Upper lobe of left lung (tissue), 6 donors: ENCODE results near the gene PTGFR. TPM values are rescaled to one million over a fixed set of nuclear protein-coding genes. Genes with fewer than 3 reads are reported as not detected.

Experiments
- ATAC-seq, 2 donors: fragments of 200-7000 bp; cut with Tn5 transposase; one replicate each; pipeline ENCODE4 v1.9.1; 2022; ENCODE audit warnings: mild to moderate bottlenecking in 2 of 2, moderate library complexity in 2 of 2; ENCODE audit not compliant: low FRiP score in 2 of 2
- DNase-seq, 2 donors: peaks; one replicate each; pipeline ENCODE4 v3.0.0-alpha.2; 2019 to 2020
- H3K27ac ChIP-seq, 4 donors: fragments of 200-600 bp; sonication (generic); one replicate each; pipeline ENCODE4 v1.5.1; 2016 to 2019
- H3K27me3 ChIP-seq, 4 donors: fragments of 200-600 bp; sonication (generic); one replicate each; pipeline ENCODE4 v1.5.1; 2017 to 2019
- H3K36me3 ChIP-seq, 4 donors: fragments of 200-600 bp; sonication (generic); one replicate each; pipeline ENCODE4 v1.5.1; 2016 to 2019
- H3K4me1 ChIP-seq, 4 donors: fragments of 200-600 bp; sonication (generic); one replicate each; pipeline ENCODE4 v1.5.1; 2018 to 2019
- H3K4me3 ChIP-seq, 4 donors: fragments of 200-600 bp; sonication (generic); one replicate each; pipeline ENCODE4 v1.5.1; 2017 to 2019; ENCODE audit warnings: mild to moderate bottlenecking in 2 of 4, moderate library complexity in 1 of 4
- H3K9me3 ChIP-seq, 4 donors: fragments of 200-600 bp; sonication (generic); one replicate each; pipeline ENCODE4 v1.5.1; 2018 to 2019
- EP300 ChIP-seq, 4 donors: sonication (generic); formaldehyde crosslinking; IDR thresholded peaks; one replicate each; pipeline ENCODE4 v1.5.1; 2017; ENCODE audit warnings: antibody characterized with exemption in 4 of 4, control low read depth in 2 of 4
- POLR2A ChIP-seq, 4 donors: fragments of 450-650 bp; IDR thresholded peaks; one replicate each; pipeline ENCODE4 v1.5.1; 2016 to 2017; ENCODE audit warnings: antibody characterized with exemption in 4 of 4, mild to moderate bottlenecking in 2 of 4
- POLR2AphosphoS5 ChIP-seq, 2 donors: sonication (generic); formaldehyde crosslinking; IDR thresholded peaks; one replicate each; pipeline ENCODE4 v1.5.1; 2017; ENCODE audit warnings: antibody characterized with exemption in 2 of 2
- WGBS, 2 donors: methylation state at CpG; one replicate each; pipeline ENCODE4 v1.1.5; 2017 to 2018; 5-methylcytosine and 5-hydroxymethylcytosine counted together
- total RNA-seq, 6 donors: library from RNA; depleted of rRNA in 4 of 6; stranded (reverse); fragments of >200 nt in 4 of 6; gene quantifications; one replicate each; pipeline versions ENCODE4 v1.1.0 to v1.2.1, GENCODE V29; 2016 to 2021
- TF ChIP-seq, protein P1 (sequence below), 6 experiments: fragments of 450-650 bp in 4 of 6; fragments of 200-600 bp in 2 of 6; sonication (generic) in 2 of 6; IDR thresholded peaks; one replicate each; pipeline ENCODE4 v1.5.1; 2016 to 2019; ENCODE audit warnings: antibody characterized with exemption in 6 of 6
- donor health status: DM: no; HTN: no; CAD: no; lungs with moderate emphysema.
- donor health status: DM: no; HTN: yes; CAD: no; lungs with severe emphysema.

The PTGFR gene
- total RNA-seq, 6 donors from 2014 or later = 0.78 to 4.7 (median 2.2) TPM

DNA sequence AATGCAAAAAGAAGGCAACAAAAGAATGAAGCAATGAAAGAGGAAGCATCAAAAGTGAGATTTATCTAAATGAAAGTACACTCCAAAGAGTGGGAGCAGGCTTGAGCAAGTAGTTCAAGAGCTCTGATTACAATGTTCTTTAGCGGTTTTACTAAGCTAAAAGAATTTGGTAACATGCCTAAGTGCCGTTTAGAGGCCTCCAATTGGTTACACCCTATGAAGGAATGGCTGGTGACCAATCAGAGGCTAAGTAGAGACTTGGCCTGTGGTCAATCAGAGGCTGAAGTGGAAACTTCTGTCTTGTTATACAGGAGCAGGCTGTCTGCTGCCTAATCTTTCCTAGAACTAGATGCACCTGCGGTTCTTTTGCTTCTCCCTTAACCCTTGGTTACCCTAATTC is 59.1 kb downstream of the PTGFR start:
- no peak for ATAC-seq
- WGBS, 2 donors = 53 to 62% methylated on average over 3 of the region's 3 CpGs
- TF ChIP-seq EP300 (IDR thresholded peaks at IDR 0.05) = no peak
- TF ChIP-seq POLR2AphosphoS5 (IDR thresholded peaks at IDR 0.05) = no peak
- TF ChIP-seq, protein P1, sequence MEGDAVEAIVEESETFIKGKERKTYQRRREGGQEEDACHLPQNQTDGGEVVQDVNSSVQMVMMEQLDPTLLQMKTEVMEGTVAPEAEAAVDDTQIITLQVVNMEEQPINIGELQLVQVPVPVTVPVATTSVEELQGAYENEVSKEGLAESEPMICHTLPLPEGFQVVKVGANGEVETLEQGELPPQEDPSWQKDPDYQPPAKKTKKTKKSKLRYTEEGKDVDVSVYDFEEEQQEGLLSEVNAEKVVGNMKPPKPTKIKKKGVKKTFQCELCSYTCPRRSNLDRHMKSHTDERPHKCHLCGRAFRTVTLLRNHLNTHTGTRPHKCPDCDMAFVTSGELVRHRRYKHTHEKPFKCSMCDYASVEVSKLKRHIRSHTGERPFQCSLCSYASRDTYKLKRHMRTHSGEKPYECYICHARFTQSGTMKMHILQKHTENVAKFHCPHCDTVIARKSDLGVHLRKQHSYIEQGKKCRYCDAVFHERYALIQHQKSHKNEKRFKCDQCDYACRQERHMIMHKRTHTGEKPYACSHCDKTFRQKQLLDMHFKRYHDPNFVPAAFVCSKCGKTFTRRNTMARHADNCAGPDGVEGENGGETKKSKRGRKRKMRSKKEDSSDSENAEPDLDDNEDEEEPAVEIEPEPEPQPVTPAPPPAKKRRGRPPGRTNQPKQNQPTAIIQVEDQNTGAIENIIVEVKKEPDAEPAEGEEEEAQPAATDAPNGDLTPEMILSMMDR (IDR thresholded peaks at IDR 0.05) = no peak
- no peak for TF ChIP-seq POLR2A (IDR thresholded peaks at IDR 0.05)

GRCh38 chr1:78553859-78554258 is 63.1 kb downstream of the PTGFR start:
- no peak for DNase-seq
- 72 to 78% methylated on average over 5 of the region's 5 CpGs for WGBS, 2 donors
- Histone ChIP-seq H3K36me3 (no peaks in the 10 kb centered on the region), H3K27me3 (no peaks in the 10 kb centered on the region), H3K9me3 (peaks cover 0 to 22% (median 9%) of the 10 kb centered on the region in 4 donors), H3K4me3 (no peak overlapping the region), H3K4me1 (no peaks in the 10 kb centered on the region), H3K27ac (no peak overlapping the region)
- ATAC-seq = no peak
- TF ChIP-seq, protein P1 (IDR thresholded peaks at IDR 0.05) = no peak
- TF ChIP-seq EP300 (IDR thresholded peaks at IDR 0.05) = no peak
- no peak for TF ChIP-seq POLR2A (IDR thresholded peaks at IDR 0.05)
- no peak for TF ChIP-seq POLR2AphosphoS5 (IDR thresholded peaks at IDR 0.05)

More for the DNA sequence above, 59.1 kb downstream of the PTGFR start:
- Histone ChIP-seq H3K4me3 (no peak overlapping the region), H3K36me3 (no peaks in the 10 kb centered on the region), H3K27ac (no peak overlapping the region), H3K4me1 (no peaks in the 10 kb centered on the region), H3K27me3 (no peaks in the 10 kb centered on the region), H3K9me3 (peaks cover 0 to 20% (median 9%) of the 10 kb centered on the region in 4 donors)
- no peak for DNase-seq

DNA sequence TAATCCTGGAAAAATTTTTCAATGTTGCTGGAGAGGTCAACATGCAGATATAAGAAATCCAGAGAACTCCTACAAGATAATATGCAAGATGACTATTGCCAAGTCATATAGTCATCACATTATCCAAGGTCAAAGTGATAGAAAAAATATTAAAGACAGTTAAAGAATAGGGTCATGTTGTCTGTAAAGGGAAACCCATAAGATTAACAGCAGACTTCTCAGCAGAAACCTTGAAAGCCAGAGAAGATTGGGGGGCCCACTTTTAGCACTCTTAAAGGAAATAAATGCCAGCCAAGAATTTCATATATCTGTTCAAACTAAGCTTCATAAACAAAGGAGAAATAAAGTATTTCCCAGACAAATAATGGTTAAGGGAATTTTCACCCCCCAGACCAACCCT is 64.1 kb downstream of the PTGFR start:
- Histone ChIP-seq H3K27ac (no peak overlapping the region), H3K4me3 (no peak overlapping the region), H3K36me3 (no peaks in the 10 kb centered on the region), H3K27me3 (no peaks in the 10 kb centered on the region), H3K9me3 (peaks cover 0 to 20% (median 7%) of the 10 kb centered on the region in 4 donors), H3K4me1 (no peaks in the 10 kb centered on the region)
- DNase-seq = no peak
- no peak for ATAC-seq
- TF ChIP-seq EP300 (IDR thresholded peaks at IDR 0.05) (no peak), POLR2AphosphoS5 (IDR thresholded peaks at IDR 0.05) (no peak), POLR2A (IDR thresholded peaks at IDR 0.05) (no peak)
- TF ChIP-seq, protein P1 (IDR thresholded peaks at IDR 0.05) = no peak

DNA sequence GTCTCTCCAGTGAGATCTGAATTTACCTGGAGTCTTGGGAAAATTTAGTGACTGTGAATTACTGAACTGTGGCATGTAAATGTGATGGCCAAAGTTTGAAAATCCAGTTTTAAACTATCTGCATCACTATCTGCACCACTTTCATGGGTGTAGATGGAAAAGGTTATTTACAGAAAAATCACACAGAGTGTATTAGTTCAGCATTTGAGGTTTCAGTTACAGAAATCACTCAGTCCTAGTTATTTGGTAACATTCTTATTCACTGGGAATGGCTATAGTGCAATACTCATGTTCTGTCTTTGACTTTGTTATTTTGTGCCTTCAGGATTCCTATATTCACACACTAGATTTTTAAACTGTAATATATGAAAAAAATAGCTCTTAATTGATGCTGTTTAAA is 68.9 kb downstream of the PTGFR start:
- TF ChIP-seq EP300 (IDR thresholded peaks at IDR 0.05) (no peak), POLR2AphosphoS5 (IDR thresholded peaks at IDR 0.05) (no peak), POLR2A (IDR thresholded peaks at IDR 0.05) (no peak)
- TF ChIP-seq, protein P1 (IDR thresholded peaks at IDR 0.05) = no peak
- Histone ChIP-seq H3K27me3 (no peaks in the 10 kb centered on the region), H3K36me3 (no peaks in the 10 kb centered on the region), H3K4me3 (no peak overlapping the region), H3K4me1 (no peaks in the 10 kb centered on the region), H3K27ac (no peak overlapping the region), H3K9me3 (peaks cover 0 to 4% (median 0%) of the 10 kb centered on the region in 4 donors)
- no peak for ATAC-seq
- DNase-seq = no peak

- 97 to 100% methylated on average over 1 of the region's 1 CpG for WGBS, 2 donors
- Histone ChIP-seq H3K36me3 (no peaks in the 10 kb centered on the region), H3K9me3 (no peaks in the 10 kb centered on the region), H3K27me3 (no peaks in the 10 kb centered on the region), H3K27ac (no peak overlapping the region), H3K4me1 (no peaks in the 10 kb centered on the region), H3K4me3 (no peak overlapping the region)
- no peak for TF ChIP-seq POLR2A (IDR thresholded peaks at IDR 0.05)
- no peak for TF ChIP-seq EP300 (IDR thresholded peaks at IDR 0.05)
- TF ChIP-seq, protein P1 (IDR thresholded peaks at IDR 0.05) = no peak
- TF ChIP-seq POLR2AphosphoS5 (IDR thresholded peaks at IDR 0.05) = no peak
- DNase-seq (no peak), ATAC-seq (no peak)
These were observed 70.0 kb downstream of the PTGFR start for GRCh38 chr1:78560811-78561210.
